ENCODE results near the gene SLC35F5. TPM values are rescaled to one million over a fixed set of nuclear protein-coding genes. Genes with fewer than 3 reads are reported as not detected.
"Not testable (repeated sequence)": the region's sequence is repeated elsewhere in the genome, so short reads cannot be mapped to it uniquely, and the experiment has no call there.

Gene SLC35F5
- total RNA-seq, 1 donor from 2014 or later = 48.3 TPM

- no peak for TF ChIP-seq CTCF (IDR thresholded peaks at IDR 0.05)
- Mint-ChIP-seq H3K4me1 (peaks cover 28% of the 10 kb centered on the region), H3K36me3 (ENCODE audit: low read depth) (no peaks in the 10 kb centered on the region), H3K27me3 (no peaks in the 10 kb centered on the region), H3K27ac (peak overlapping the region; percentile 33), H3K9me3 (no peaks in the 10 kb centered on the region), H3K4me3 (peak overlapping the region; percentile 36)
- intact Hi-C loops (cut with micrococcal nuclease) = loop anchor here (1.0 to 5.0 kb wide), 2 partner anchors 36 to 65 kb away; partner anchors contain the start of gene SLC35F5
- ChIA-PET CTCF (no interaction called here), POLR2A (interaction anchor here (1.4 to 2.1 kb wide), 2 partner anchors 36 to 97 kb away, joined by 5 to 19 read pairs; partner anchors contain the start of genes ACTR3 and SLC35F5)
- DNase-seq = no peak
- peak; percentile 77 for ATAC-seq (ENCODE audit: low read depth)
Observed at GRCh38 chr2:113791697-113792590, 35.5 kb upstream of the SLC35F5 start.

- H3K9me3 Mint-ChIP-seq = no peaks in the 10 kb centered on the region
- peaks cover 6% of the 10 kb centered on the region for H3K4me1 Mint-ChIP-seq
- TF ChIP-seq CTCF (IDR thresholded peaks at IDR 0.05) = no peak
- intact Hi-C loops (cut with micrococcal nuclease) = no loop called here
- no peak overlapping the region for H3K27ac Mint-ChIP-seq
- ChIA-PET POLR2A (interaction anchor here (0.7 kb wide), 1 partner anchor 179 kb away, joined by 3 read pairs; no protein-coding TSS in a partner anchor), CTCF (no interaction called here)
- ATAC-seq (ENCODE audit: low read depth) = no peak
- H3K27me3 Mint-ChIP-seq = no peaks in the 10 kb centered on the region
- H3K36me3 Mint-ChIP-seq (ENCODE audit: low read depth) = no peaks in the 10 kb centered on the region
- DNase-seq = no peak
- H3K4me3 Mint-ChIP-seq = no peak overlapping the region
Observed at GRCh38 chr2:113784823-113785744, 28.6 kb upstream of the SLC35F5 start.

- no peak for ATAC-seq (ENCODE audit: low read depth)
- H3K4me3 Mint-ChIP-seq = no peak overlapping the region
- intact Hi-C loops (cut with micrococcal nuclease) = no loop called here
- H3K9me3 Mint-ChIP-seq = no peaks in the 10 kb centered on the region
- CTCF ChIA-PET = no interaction called here
- no peak for TF ChIP-seq CTCF (IDR thresholded peaks at IDR 0.05)
- no peaks in the 10 kb centered on the region for H3K36me3 Mint-ChIP-seq (ENCODE audit: low read depth)
- POLR2A ChIA-PET = no interaction called here
- DNase-seq = no peak
- H3K27ac Mint-ChIP-seq = peak overlapping the region; percentile 27
- H3K27me3 Mint-ChIP-seq = no peaks in the 10 kb centered on the region
- peaks cover 15% of the 10 kb centered on the region for H3K4me1 Mint-ChIP-seq
Observed at GRCh38 chr2:113780472-113780871, 24.0 kb upstream of the SLC35F5 start.

- Mint-ChIP-seq H3K4me3 (no peak overlapping the region), H3K36me3 (ENCODE audit: low read depth) (no peaks in the 10 kb centered on the region), H3K27me3 (no peaks in the 10 kb centered on the region), H3K9me3 (no peaks in the 10 kb centered on the region), H3K27ac (no peak overlapping the region), H3K4me1 (peaks cover 19% of the 10 kb centered on the region)
- no peak for ATAC-seq (ENCODE audit: low read depth)
- intact Hi-C loops (cut with micrococcal nuclease) = no loop called here
- no peak for TF ChIP-seq CTCF (IDR thresholded peaks at IDR 0.05)
- CTCF ChIA-PET = no interaction called here
- no peak for DNase-seq
- POLR2A ChIA-PET = no interaction called here
Observed at GRCh38 chr2:113777371-113777770, 20.9 kb upstream of the SLC35F5 start.

- intact Hi-C loops (cut with micrococcal nuclease) = no loop called here
- ChIA-PET POLR2A (no interaction called here), CTCF (no interaction called here)
- no peaks in the 10 kb centered on the region for H3K9me3 Mint-ChIP-seq
- no peaks in the 10 kb centered on the region for H3K36me3 Mint-ChIP-seq (ENCODE audit: low read depth)
- H3K4me3 Mint-ChIP-seq = no peak overlapping the region
- no peaks in the 10 kb centered on the region for H3K27me3 Mint-ChIP-seq
- TF ChIP-seq CTCF (IDR thresholded peaks at IDR 0.05) = no peak
- H3K27ac Mint-ChIP-seq = no peak overlapping the region
- DNase-seq = no peak
- no peak for ATAC-seq (ENCODE audit: low read depth)
- peaks cover 19% of the 10 kb centered on the region for H3K4me1 Mint-ChIP-seq
Observed at GRCh38 chr2:113776949-113777348, 20.5 kb upstream of the SLC35F5 start.

GRCh38 chr2:113774616-113775015, 18.2 kb upstream of the SLC35F5 start:
- H3K4me3 Mint-ChIP-seq; ATAC-seq (ENCODE audit: low read depth); intact Hi-C loops (cut with micrococcal nuclease); H3K36me3 Mint-ChIP-seq (ENCODE audit: low read depth); H3K27ac Mint-ChIP-seq; DNase-seq; H3K9me3 Mint-ChIP-seq; H3K27me3 Mint-ChIP-seq; CTCF ChIA-PET: not testable (repeated sequence)
- peaks cover 11% of the 10 kb centered on the region for H3K4me1 Mint-ChIP-seq
- POLR2A ChIA-PET = interaction anchor here (1.3 kb wide), 1 partner anchor 18 kb away, joined by 4 read pairs; the partner anchor contains the start of gene SLC35F5
